NOMO-1 (cell line): ENCODE data around the gene RTF2.
"Not testable (repeated sequence)": the region's sequence is repeated elsewhere in the genome, so short reads cannot be mapped to it uniquely, and the experiment has no call there.

Experiments
- DNase-seq, 2 experiments: peaks; one replicate each; lab custom pipeline; 2025; ENCODE audit not compliant: unreplicated experiment in 2 of 2; lab: John Stamatoyannopoulos, UW

The RTF2 gene

GRCh38 chr20:56532946-56533345, 64.5 kb downstream of the RTF2 start, which contains the start of gene FAM209B:
TSS of gene FAM209B (plus strand) at chr20:56533246. CDS start at chr20:56533342, 96 bp downstream.
- not testable (repeated sequence) for DNase-seq

GRCh38 chr20:56537997-56538396, 69.6 kb downstream of the RTF2 start:
- no peak for DNase-seq

GRCh38 chr20:56540415-56540814, 72.0 kb downstream of the RTF2 start:
- DNase-seq: no peak

- DNase-seq: no peak
Measured at GRCh38 chr20:56542489-56543030, 74.1 kb downstream of the RTF2 start.

- no peak for DNase-seq
Measured at GRCh38 chr20:56551571-56551970, 83.1 kb downstream of the RTF2 start.

GRCh38 chr20:56552911-56553629, 84.6 kb downstream of the RTF2 start:
- DNase-seq: peak; percentile 10 to 49

- DNase-seq: peak; percentile 87 to 98
Measured at GRCh38 chr20:56554869-56555268, 86.4 kb downstream of the RTF2 start.

GRCh38 chr20:56558968-56559367, 90.5 kb downstream of the RTF2 start:
- no peak for DNase-seq

- DNase-seq: not testable (repeated sequence)
Measured at GRCh38 chr20:56564526-56564925, 96.1 kb downstream of the RTF2 start.

GRCh38 chr20:56565511-56565910, 97.1 kb downstream of the RTF2 start:
- no peak for DNase-seq

- no peak for DNase-seq
Measured at GRCh38 chr20:56566621-56567020, 98.2 kb downstream of the RTF2 start.
